Ammon's horn (tissue), 1 donor: Measurements from ENCODE around the gene UBE2I.
"Not testable (repeated sequence)": the region's sequence is repeated elsewhere in the genome, so short reads cannot be mapped to it uniquely, and the experiment has no call there.

Experiments
- DNase-seq: peaks from one replicate; pipeline ENCODE4 v3.0.0-alpha.2; 2016; ENCODE audit warnings: low spot score

The UBE2I gene

GRCh38 chr16:1308977-1309885 lies at the start of gene UBE2I:
TSS of gene UBE2I (plus strand) at chr16:1309636. CDS start at chr16:1314031, 4,395 bp downstream.
- DNase-seq = peak; percentile 98

GRCh38 chr16:1259760-1260068 lies 49.7 kb upstream of the UBE2I start:
- no peak for DNase-seq

GRCh38 chr16:1260101-1260680 lies 49.2 kb upstream of the UBE2I start:
- DNase-seq = no peak

GRCh38 chr16:1261131-1261892 lies 48.1 kb upstream of the UBE2I start:
- DNase-seq = no peak

GRCh38 chr16:1262210-1262845 lies 47.1 kb upstream of the UBE2I start:
- no peak for DNase-seq

- DNase-seq = no peak
Measured at GRCh38 chr16:1262846-1263221, 46.6 kb upstream of the UBE2I start.

GRCh38 chr16:1263591-1264344 lies 45.7 kb upstream of the UBE2I start:
- DNase-seq = no peak

GRCh38 chr16:1264345-1265089 lies 44.9 kb upstream of the UBE2I start:
- DNase-seq = no peak

- DNase-seq = no peak
Measured at GRCh38 chr16:1265090-1265630, 44.3 kb upstream of the UBE2I start.

GRCh38 chr16:1265826-1266225 lies 43.6 kb upstream of the UBE2I start:
- no peak for DNase-seq

GRCh38 chr16:1269418-1269817 lies 40.0 kb upstream of the UBE2I start:
- not testable (repeated sequence) for DNase-seq

- no peak for DNase-seq
Measured at GRCh38 chr16:1271380-1271723, 38.1 kb upstream of the UBE2I start.

GRCh38 chr16:1271724-1272413 lies 37.6 kb upstream of the UBE2I start:
- peak; percentile 9 for DNase-seq

GRCh38 chr16:1272453-1273198 lies 36.8 kb upstream of the UBE2I start:
- DNase-seq = no peak

GRCh38 chr16:1273816-1274215 lies 35.6 kb upstream of the UBE2I start:
- no peak for DNase-seq

GRCh38 chr16:1274767-1275166 lies 34.7 kb upstream of the UBE2I start:
- DNase-seq = no peak

GRCh38 chr16:1275791-1276579 lies 33.5 kb upstream of the UBE2I start:
- DNase-seq = no peak

- DNase-seq = no peak
Measured at GRCh38 chr16:1276580-1276878, 32.9 kb upstream of the UBE2I start.

- DNase-seq = no peak
Measured at GRCh38 chr16:1277151-1277598, 32.3 kb upstream of the UBE2I start.
